ENCODE data around the gene VENTX.

- TF ChIP-seq POLR2A (IDR thresholded peaks at IDR 0.05; ENCODE audit: borderline replicate concordance, extremely low read depth, insufficient read depth, insufficient read length) (no peak), CTCF (IDR thresholded peaks at IDR 0.05 in 2 of 3, conservative IDR thresholded peaks at IDR 0.05 in 1 of 3; ENCODE audit: borderline replicate concordance in 1 of 3, insufficient read depth in 1 of 3, low read depth in 2 of 3, low read length in 2 of 3) (no peak), ZNF274 (IDR thresholded peaks at IDR 0.05; ENCODE audit: low read depth, low read length) (no peak), REST (IDR thresholded peaks at IDR 0.05; ENCODE audit: low read depth) (no peak)
Measured at GRCh38 chr10:133198621-133199487, 38.8 kb upstream of the VENTX start.

Measured in HCT116 (cell line).